RWPE2 (cell line): ENCODE measurements around the gene SPINK6.

Experiments
- ATAC-seq: fragments of 200-7000 bp; cut with Tn5 transposase; 3 replicates; pipeline ENCODE4 v1.9.1; 2021; ENCODE audit warnings: low read depth
- DNase-seq: peaks from one replicate; pipeline ENCODE4 v3.0.0-alpha.2; 2020; ENCODE audit warnings: low spot score
- H3K27ac ChIP-seq: fragments of 450-650 bp; 2 replicates; pipeline ENCODE4 v1.5.1; 2017; ENCODE audit warnings: mild to moderate bottlenecking; ENCODE audit not compliant: poor library complexity, severe bottlenecking
- H3K27me3 ChIP-seq: fragments of 250-450 bp; sonication (Bioruptor Pico); 2 replicates; pipeline ENCODE4 v1.5.1; 2021; ENCODE audit warnings: mild to moderate bottlenecking, moderate library complexity; ENCODE audit not compliant: insufficient read depth, poor library complexity, severe bottlenecking
- H3K36me3 ChIP-seq: fragments of 250-450 bp; sonication (Bioruptor Pico); 2 replicates; pipeline ENCODE4 v1.5.1; 2020; ENCODE audit warnings: low read depth, mild to moderate bottlenecking, moderate library complexity
- H3K4me1 ChIP-seq: fragments of 250-450 bp; sonication (Bioruptor Pico); 2 replicates; pipeline ENCODE4 v1.5.1; 2021; ENCODE audit warnings: mild to moderate bottlenecking, moderate library complexity; ENCODE audit not compliant: insufficient read depth, poor library complexity, severe bottlenecking
- H3K4me3 ChIP-seq: fragments of 250-450 bp; sonication (Bioruptor Pico); 2 replicates; pipeline ENCODE4 v1.5.1; 2021; ENCODE audit warnings: mild to moderate bottlenecking, moderate library complexity; ENCODE audit not compliant: severe bottlenecking
- H3K9me3 ChIP-seq: fragments of 250-450 bp; sonication (Bioruptor Pico); 2 replicates; pipeline ENCODE4 v1.5.1; 2021; ENCODE audit warnings: mild to moderate bottlenecking, moderate library complexity; ENCODE audit not compliant: severe bottlenecking
- CTCF ChIP-seq: fragments of 450-650 bp; IDR thresholded peaks from one replicate; pipeline ENCODE4 v1.5.1; 2017; ENCODE audit warnings: mild to moderate bottlenecking, moderate library complexity; ENCODE audit not compliant: poor library complexity, severe bottlenecking

Gene SPINK6

GRCh38 chr5:148202531-148203203 is at the start of gene SPINK6:
TSS of gene SPINK6 (plus strand) at chr5:148203042. CDS start at chr5:148203097, 55 bp downstream.
- Histone ChIP-seq H3K4me3 (no peak within 1 kb of the TSS), H3K27ac (peak within 1 kb of the TSS; percentile 79), H3K9me3 (no peaks in the 10 kb centered on the region), H3K4me1 (peaks cover 13% of the 10 kb centered on the region), H3K36me3 (no peaks in the 10 kb centered on the region), H3K27me3 (no peaks in the 10 kb centered on the region)
- TF ChIP-seq CTCF, result no peak
- ATAC-seq (peak; percentile 100), DNase-seq (no peak)

GRCh38 chr5:148156609-148157008 is 46.2 kb upstream of the SPINK6 start:
- Histone ChIP-seq H3K4me1 (no peaks in the 10 kb centered on the region), H3K9me3 (no peaks in the 10 kb centered on the region), H3K27me3 (no peaks in the 10 kb centered on the region), H3K4me3 (no peak overlapping the region), H3K36me3 (no peaks in the 10 kb centered on the region), H3K27ac (no peak overlapping the region)
- ATAC-seq (no peak), DNase-seq (no peak)
- no peak for TF ChIP-seq CTCF

- DNase-seq, result no peak
- Histone ChIP-seq H3K9me3 (no peaks in the 10 kb centered on the region), H3K4me3 (no peak overlapping the region), H3K27me3 (no peaks in the 10 kb centered on the region), H3K4me1 (no peaks in the 10 kb centered on the region), H3K36me3 (no peaks in the 10 kb centered on the region), H3K27ac (no peak overlapping the region)
- no peak for ATAC-seq
- TF ChIP-seq CTCF, result no peak
Measured at GRCh38 chr5:148162038-148162437, 40.8 kb upstream of the SPINK6 start.

- Histone ChIP-seq H3K4me3 (no peak overlapping the region), H3K4me1 (no peaks in the 10 kb centered on the region), H3K9me3 (no peaks in the 10 kb centered on the region), H3K27ac (no peak overlapping the region), H3K36me3 (no peaks in the 10 kb centered on the region), H3K27me3 (no peaks in the 10 kb centered on the region)
- ATAC-seq (no peak), DNase-seq (no peak)
- TF ChIP-seq CTCF, result no peak
Measured at GRCh38 chr5:148163345-148163744, 39.5 kb upstream of the SPINK6 start.

GRCh38 chr5:148166550-148167283 is 36.1 kb upstream of the SPINK6 start:
- TF ChIP-seq CTCF, result no peak
- no peaks in the 10 kb centered on the region for H3K27me3 ChIP-seq
- DNase-seq (no peak), ATAC-seq (no peak)
- H3K4me3 ChIP-seq, result no peak overlapping the region
- H3K4me1 ChIP-seq, result no peaks in the 10 kb centered on the region
- H3K9me3 ChIP-seq, result no peaks in the 10 kb centered on the region
- H3K27ac ChIP-seq, result no peak overlapping the region
- H3K36me3 ChIP-seq, result no peaks in the 10 kb centered on the region
